Measurements from ENCODE around the gene CADPS2. TPM values are rescaled to one million over a fixed set of nuclear protein-coding genes. Genes with fewer than 3 reads are reported as not detected.
A peak's percentile ranks its signal among the peaks of the same experiment; 100 is the strongest.

Gene CADPS2
- total RNA-seq, 6 experiments from 2014 or later = 7.6 to 14.7 (median 9.4) TPM

GRCh38 chr7:122316467-122317388, 569.5 kb downstream of the CADPS2 start:
- ATAC-seq = peak; percentile 94 to 98 (median 96)
- WGBS (ENCODE audit: insufficient coverage, low coverage, low lambda C conversion rate, missing lambda C conversion rate) = 3% methylated on average over 33 of the region's 71 CpGs
- H3K4me3 ChIP-seq = peak overlapping the region; percentile 29 to 47 (median 35)

GRCh38 chr7:122315507-122316466, 570.5 kb downstream of the CADPS2 start:
- intact Hi-C loops (cut with DNase I) = no loop called here
- H3K27me3 ChIP-seq = peaks cover 0 to 38% of the 10 kb centered on the region in 2 donors
- ATAC-seq (peak in 1 of 4 donors; percentile 6), DNase-seq (no peak)
- 15% methylated on average over 21 of the region's 25 CpGs for WGBS (ENCODE audit: insufficient coverage, low coverage, low lambda C conversion rate, missing lambda C conversion rate)
- H3K27ac ChIP-seq = no peak overlapping the region
- no peak overlapping the region for H3K4me3 ChIP-seq
- H3K36me3 ChIP-seq = no peaks in the 10 kb centered on the region
- peaks cover 0 to 12% (median 5%) of the 10 kb centered on the region in 4 donors for H3K4me1 ChIP-seq
- TF ChIP-seq, protein P1, sequence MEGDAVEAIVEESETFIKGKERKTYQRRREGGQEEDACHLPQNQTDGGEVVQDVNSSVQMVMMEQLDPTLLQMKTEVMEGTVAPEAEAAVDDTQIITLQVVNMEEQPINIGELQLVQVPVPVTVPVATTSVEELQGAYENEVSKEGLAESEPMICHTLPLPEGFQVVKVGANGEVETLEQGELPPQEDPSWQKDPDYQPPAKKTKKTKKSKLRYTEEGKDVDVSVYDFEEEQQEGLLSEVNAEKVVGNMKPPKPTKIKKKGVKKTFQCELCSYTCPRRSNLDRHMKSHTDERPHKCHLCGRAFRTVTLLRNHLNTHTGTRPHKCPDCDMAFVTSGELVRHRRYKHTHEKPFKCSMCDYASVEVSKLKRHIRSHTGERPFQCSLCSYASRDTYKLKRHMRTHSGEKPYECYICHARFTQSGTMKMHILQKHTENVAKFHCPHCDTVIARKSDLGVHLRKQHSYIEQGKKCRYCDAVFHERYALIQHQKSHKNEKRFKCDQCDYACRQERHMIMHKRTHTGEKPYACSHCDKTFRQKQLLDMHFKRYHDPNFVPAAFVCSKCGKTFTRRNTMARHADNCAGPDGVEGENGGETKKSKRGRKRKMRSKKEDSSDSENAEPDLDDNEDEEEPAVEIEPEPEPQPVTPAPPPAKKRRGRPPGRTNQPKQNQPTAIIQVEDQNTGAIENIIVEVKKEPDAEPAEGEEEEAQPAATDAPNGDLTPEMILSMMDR (IDR thresholded peaks at IDR 0.05) = no peak
- no peak for TF ChIP-seq POLR2A (IDR thresholded peaks at IDR 0.05)
- no peaks in the 10 kb centered on the region for H3K9me3 ChIP-seq

More at GRCh38 chr7:122316467-122317388, 569.5 kb downstream of the CADPS2 start:
- H3K27me3 ChIP-seq = peaks cover 0 to 28% of the 10 kb centered on the region in 2 donors
- peak; percentile 62 to 69 (median 64) for DNase-seq
- intact Hi-C loops (cut with DNase I) = no loop called here
- no peak for TF ChIP-seq POLR2A (IDR thresholded peaks at IDR 0.05)
- TF ChIP-seq, protein P1 (IDR thresholded peaks at IDR 0.05) = no peak
- no peaks in the 10 kb centered on the region for H3K9me3 ChIP-seq
- H3K36me3 ChIP-seq = no peaks in the 10 kb centered on the region
- peaks cover 0 to 12% (median 5%) of the 10 kb centered on the region in 4 donors for H3K4me1 ChIP-seq
- no peak overlapping the region for H3K27ac ChIP-seq

GRCh38 chr7:122314284-122314683, 572.0 kb downstream of the CADPS2 start:
- no peaks in the 10 kb centered on the region for H3K36me3 ChIP-seq
- H3K27ac ChIP-seq = no peak overlapping the region
- no peak overlapping the region for H3K4me3 ChIP-seq
- peaks cover 0 to 53% of the 10 kb centered on the region in 2 donors for H3K27me3 ChIP-seq
- 20% methylated on average over 4 of the region's 4 CpGs for WGBS (ENCODE audit: insufficient coverage, low coverage, low lambda C conversion rate, missing lambda C conversion rate)
- no peak for ATAC-seq
- DNase-seq = no peak
- intact Hi-C loops (cut with DNase I) = no loop called here
- no peaks in the 10 kb centered on the region for H3K9me3 ChIP-seq
- H3K4me1 ChIP-seq = peaks cover 0 to 20% (median 5%) of the 10 kb centered on the region in 4 donors
- no peak for TF ChIP-seq POLR2A (IDR thresholded peaks at IDR 0.05)
- TF ChIP-seq, protein P1 (IDR thresholded peaks at IDR 0.05) = no peak

GRCh38 chr7:122312789-122313188, 573.5 kb downstream of the CADPS2 start:
- Histone ChIP-seq H3K36me3 (no peaks in the 10 kb centered on the region), H3K9me3 (no peaks in the 10 kb centered on the region), H3K27ac (no peak overlapping the region), H3K27me3 (peaks cover 0 to 64% of the 10 kb centered on the region in 2 donors), H3K4me3 (no peak overlapping the region), H3K4me1 (peaks cover 0 to 20% (median 5%) of the 10 kb centered on the region in 4 donors)
- no peak for DNase-seq
- ATAC-seq = no peak
- TF ChIP-seq, protein P1 (IDR thresholded peaks at IDR 0.05) = no peak
- TF ChIP-seq POLR2A (IDR thresholded peaks at IDR 0.05) = no peak
- WGBS (ENCODE audit: insufficient coverage, low coverage, low lambda C conversion rate, missing lambda C conversion rate) = 10% methylated on average over 3 of the region's 3 CpGs
- intact Hi-C loops (cut with DNase I) = no loop called here

All from right lobe of liver (tissue), 6 donors.